ENCODE measurements around the gene LONRF3.

DNA sequence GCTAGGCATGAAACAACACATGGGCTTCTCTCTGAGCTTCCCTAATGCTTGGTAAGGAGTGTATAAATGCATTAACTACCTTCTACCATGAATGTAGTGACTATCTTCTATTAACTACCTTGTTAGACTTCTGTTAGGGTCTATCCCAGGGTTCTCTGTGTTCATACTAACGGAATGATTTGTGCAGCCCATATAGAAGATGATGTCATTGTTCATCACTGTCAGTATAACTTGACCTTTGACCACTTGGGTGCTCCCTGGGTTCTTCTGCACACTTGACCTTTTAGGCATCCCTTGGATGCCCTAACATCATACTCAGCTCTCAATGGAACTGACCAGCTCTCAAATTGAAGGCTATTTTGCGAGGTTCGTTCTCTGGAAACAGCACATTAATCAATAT lies 67.6 kb downstream of the LONRF3 start:
- TF ChIP-seq CTCF (IDR thresholded peaks at IDR 0.05) (no peak), POLR2A (IDR thresholded peaks at IDR 0.05) (no peak)
